IPS DF 6.9 (cell line): ENCODE results near the gene EIF4E2.

ENCODE experiments used
- DNase-seq: peaks from one replicate; pipeline ENCODE4 v3.0.0-alpha.2; 2013; ENCODE audit warnings: low read depth, low spot score
- H3K27ac ChIP-seq: one replicate; pipeline ENCODE4 v1.5.1; 2013; ENCODE audit warnings: low read length, control low read depth
- H3K27me3 ChIP-seq: 2 replicates; pipeline ENCODE4 v1.6.1; 2013; ENCODE audit warnings: mild to moderate bottlenecking, low read length; ENCODE audit not compliant: control insufficient read depth, insufficient read depth
- H3K36me3 ChIP-seq: 2 replicates; pipeline ENCODE4 v1.6.1; 2013; ENCODE audit warnings: low read length; ENCODE audit not compliant: control insufficient read depth, insufficient read depth
- H3K4me1 ChIP-seq: 2 replicates; pipeline ENCODE4 v1.6.1; 2013; ENCODE audit warnings: low read length; ENCODE audit not compliant: control insufficient read depth, insufficient read depth
- H3K4me3 ChIP-seq: 2 replicates; pipeline ENCODE4 v1.5.1; 2013; ENCODE audit warnings: mild to moderate bottlenecking, low read length
- H3K9me3 ChIP-seq: 2 replicates; pipeline ENCODE4 v1.6.1; 2013; ENCODE audit warnings: low read length, inconsistent platforms; ENCODE audit not compliant: control insufficient read depth, insufficient read depth
- WGBS: extraction: QIAGEN DNeasy Blood & Tissue Kit; methylation state at CpG from one replicate; pipeline ENCODE4 v1.1.7; 2013; ENCODE audit warnings: mixed read lengths, missing lambda C conversion rate; ENCODE audit not compliant: insufficient read length, insufficient coverage; 5-methylcytosine and 5-hydroxymethylcytosine counted together

EIF4E2 gene

GRCh38 chr2:232537499-232537898, 13.0 kb upstream of the EIF4E2 start:
- no peak for DNase-seq
- no peaks in the 10 kb centered on the region for H3K27me3 ChIP-seq
- no peak overlapping the region for H3K4me3 ChIP-seq
- H3K4me1 ChIP-seq = peaks cover 6% of the 10 kb centered on the region
- H3K9me3 ChIP-seq = no peaks in the 10 kb centered on the region; the same call in 1 of the 2 replicates
- no peak overlapping the region for H3K27ac ChIP-seq
- WGBS = no CpG with 5 or more reads among the region's 4 CpGs
- no peaks in the 10 kb centered on the region for H3K36me3 ChIP-seq

DNA sequence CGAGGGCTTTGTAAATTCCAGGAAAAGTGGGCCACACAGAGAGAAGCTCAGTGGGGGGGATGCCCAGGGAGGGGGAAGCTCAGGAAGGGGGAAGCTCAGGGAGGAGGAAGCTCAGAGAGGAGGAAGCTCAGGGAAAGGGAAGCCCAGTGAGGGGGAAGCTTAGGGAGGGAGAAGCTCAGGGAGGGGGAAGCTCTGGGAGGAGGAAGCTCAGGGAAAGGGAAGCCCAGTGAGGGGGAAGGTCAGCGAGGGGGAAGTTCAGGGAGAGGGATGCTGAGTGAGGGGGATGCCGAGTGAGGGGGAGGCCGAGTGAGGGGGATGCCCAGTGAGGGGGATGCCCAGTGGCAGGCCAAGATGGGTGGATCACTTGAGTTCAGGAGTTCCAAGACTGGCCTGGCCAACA, 11.8 kb upstream of the EIF4E2 start:
- H3K4me1 ChIP-seq = peaks cover 6% of the 10 kb centered on the region
- DNase-seq = no peak
- H3K27me3 ChIP-seq = no peaks in the 10 kb centered on the region
- no peak overlapping the region for H3K27ac ChIP-seq
- H3K9me3 ChIP-seq = no peaks in the 10 kb centered on the region; the same call in 1 of the 2 replicates
- no CpG with 5 or more reads among the region's 4 CpGs for WGBS
- H3K4me3 ChIP-seq = no peak overlapping the region
- no peaks in the 10 kb centered on the region for H3K36me3 ChIP-seq

- H3K27me3 ChIP-seq = no peaks in the 10 kb centered on the region
- H3K4me1 ChIP-seq = peaks cover 6% of the 10 kb centered on the region
- H3K4me3 ChIP-seq = no peak within 1 kb of the TSS
- no peak for DNase-seq
- no peak within 1 kb of the TSS for H3K27ac ChIP-seq
- H3K36me3 ChIP-seq = no peaks in the 10 kb centered on the region
- no CpG with 5 or more reads among the region's 23 CpGs for WGBS
- H3K9me3 ChIP-seq = no peaks in the 10 kb centered on the region; the same call in 1 of the 2 replicates
These were observed 10.9 kb upstream of the EIF4E2 start, which contains the start of gene CHRNG for GRCh38 chr2:232539298-232540231. CHRNG (plus strand) TSS chr2:232539692; CDS start chr2:232539748, 56 bp downstream.

- no peaks in the 10 kb centered on the region; the same call in 1 of the 2 replicates for H3K9me3 ChIP-seq
- H3K36me3 ChIP-seq = no peaks in the 10 kb centered on the region
- H3K27me3 ChIP-seq = no peaks in the 10 kb centered on the region
- no peak for DNase-seq
- WGBS = no CpG with 5 or more reads among the region's 17 CpGs
- no peak overlapping the region for H3K4me3 ChIP-seq
- H3K27ac ChIP-seq = no peak overlapping the region
- H3K4me1 ChIP-seq = peaks cover 6% of the 10 kb centered on the region
These were observed 9.9 kb upstream of the EIF4E2 start for GRCh38 chr2:232540441-232541041.

- WGBS = no CpG with 5 or more reads among the region's 19 CpGs
- Histone ChIP-seq H3K36me3 (no peaks in the 10 kb centered on the region), H3K4me3 (no peak overlapping the region), H3K27me3 (no peaks in the 10 kb centered on the region), H3K4me1 (peaks cover 6% of the 10 kb centered on the region), H3K27ac (no peak overlapping the region), H3K9me3 (no peaks in the 10 kb centered on the region; the same call in 1 of the 2 replicates)
- no peak for DNase-seq
These were observed 9.1 kb upstream of the EIF4E2 start for GRCh38 chr2:232541195-232541960.

DNA sequence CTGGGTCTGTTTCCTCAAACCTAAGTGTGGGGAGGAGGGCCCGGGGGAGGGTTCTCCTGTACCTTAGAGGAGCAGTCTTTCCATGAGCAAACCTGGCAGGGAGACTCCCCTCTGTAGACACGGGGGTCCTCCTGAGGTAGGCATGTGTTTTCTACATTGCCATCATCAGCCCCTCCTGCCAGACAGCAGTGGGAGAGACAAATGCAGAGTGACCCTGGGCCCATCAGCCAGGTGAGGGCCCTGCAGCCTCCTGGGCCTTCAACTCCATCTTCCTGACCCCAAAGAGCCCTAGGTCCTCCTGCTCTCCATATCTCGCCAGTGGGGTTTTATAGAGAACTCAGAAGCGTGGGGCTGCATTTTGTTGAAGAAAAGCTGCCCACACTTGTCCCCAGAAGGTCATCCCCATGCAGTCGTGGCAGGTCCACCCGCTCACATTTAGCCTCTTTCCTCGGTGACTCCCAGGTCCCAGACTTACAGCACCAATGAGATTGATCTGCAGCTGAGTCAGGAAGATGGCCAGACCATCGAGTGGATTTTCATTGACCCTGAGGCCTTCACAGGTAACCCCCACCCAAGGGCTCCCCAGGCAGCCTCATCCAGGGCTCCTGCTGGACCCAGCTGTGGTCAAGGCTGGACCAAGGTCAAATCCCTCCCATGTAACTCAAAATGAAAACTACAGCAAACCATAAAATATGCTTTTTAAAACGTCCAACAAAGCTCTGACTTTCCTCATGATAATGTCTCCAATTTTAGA, 8.4 kb upstream of the EIF4E2 start:
- H3K9me3 ChIP-seq = no peaks in the 10 kb centered on the region
- H3K27me3 ChIP-seq = no peaks in the 10 kb centered on the region
- no peaks in the 10 kb centered on the region for H3K36me3 ChIP-seq
- WGBS = no CpG with 5 or more reads among the region's 9 CpGs
- no peak for DNase-seq
- no peak overlapping the region for H3K4me3 ChIP-seq
- H3K27ac ChIP-seq = no peak overlapping the region
- H3K4me1 ChIP-seq = peaks cover 6% of the 10 kb centered on the region

GRCh38 chr2:232542715-232543467, 7.6 kb upstream of the EIF4E2 start:
- Histone ChIP-seq H3K4me3 (no peak overlapping the region), H3K27ac (no peak overlapping the region), H3K27me3 (no peaks in the 10 kb centered on the region), H3K4me1 (peaks cover 6% of the 10 kb centered on the region), H3K9me3 (no peaks in the 10 kb centered on the region), H3K36me3 (no peaks in the 10 kb centered on the region)
- DNase-seq = no peak
- no CpG with 5 or more reads among the region's 20 CpGs for WGBS

GRCh38 chr2:232543491-232543890, 7.0 kb upstream of the EIF4E2 start:
- Histone ChIP-seq H3K27ac (no peak overlapping the region), H3K9me3 (no peaks in the 10 kb centered on the region), H3K36me3 (no peaks in the 10 kb centered on the region), H3K27me3 (no peaks in the 10 kb centered on the region), H3K4me3 (no peak overlapping the region), H3K4me1 (peaks cover 6% of the 10 kb centered on the region)
- DNase-seq = no peak
- WGBS = no CpG with 5 or more reads among the region's 14 CpGs

DNA sequence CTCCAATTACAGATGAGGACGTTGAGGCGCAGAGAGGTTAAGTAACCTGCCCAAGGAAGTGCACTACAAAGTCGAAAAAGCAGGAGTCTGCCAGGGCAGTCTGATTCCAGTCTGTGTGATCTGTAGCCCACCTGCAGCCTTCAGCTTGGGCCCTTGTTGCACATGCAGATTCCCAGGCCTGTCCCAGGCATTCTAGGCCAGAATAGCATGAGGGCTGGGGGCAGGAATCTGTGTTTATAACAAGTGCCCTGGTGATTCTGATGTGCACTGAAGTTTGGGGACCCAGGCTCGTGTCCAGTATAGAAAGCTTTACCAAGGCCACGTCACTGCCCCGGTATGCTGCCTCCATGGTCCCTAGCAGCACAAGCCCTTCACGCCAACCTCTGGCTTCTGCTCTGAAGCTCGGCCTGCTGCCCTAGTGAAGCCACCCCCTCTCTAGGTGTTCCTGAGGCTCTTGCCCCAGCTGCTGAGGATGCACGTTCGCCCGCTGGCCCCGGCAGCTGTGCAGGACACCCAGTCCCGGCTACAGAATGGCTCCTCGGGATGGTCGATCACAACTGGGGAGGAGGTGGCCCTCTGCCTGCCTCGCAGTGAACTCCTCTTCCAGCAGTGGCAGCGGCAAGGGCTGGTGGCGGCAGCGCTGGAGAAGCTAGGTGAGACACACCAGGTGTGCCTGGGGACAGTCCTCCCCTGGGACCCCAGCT, 6.4 kb upstream of the EIF4E2 start:
- no CpG with 5 or more reads among the region's 19 CpGs for WGBS
- H3K27ac ChIP-seq = no peak overlapping the region
- H3K36me3 ChIP-seq = no peaks in the 10 kb centered on the region
- peaks cover 6% of the 10 kb centered on the region for H3K4me1 ChIP-seq
- H3K4me3 ChIP-seq = no peak overlapping the region
- DNase-seq = no peak
- H3K27me3 ChIP-seq = no peaks in the 10 kb centered on the region
- no peaks in the 10 kb centered on the region for H3K9me3 ChIP-seq
